BE2C (cell line): Measurements from ENCODE around the gene LTBP1.

Experiments
- DNase-seq: peaks from one replicate; pipeline ENCODE4 v3.0.0-alpha.2; 2020
- H3K27me3 ChIP-seq: fragments of 250-450 bp; sonication (Bioruptor Pico); 2 replicates; pipeline ENCODE4 v1.5.1; 2020; ENCODE audit warnings: mild to moderate bottlenecking
- H3K36me3 ChIP-seq: fragments of 250-450 bp; sonication (Bioruptor Pico); 2 replicates; pipeline ENCODE4 v1.5.1; 2020; ENCODE audit warnings: mild to moderate bottlenecking
- H3K4me1 ChIP-seq: fragments of 250-450 bp; sonication (Bioruptor Pico); 2 replicates; pipeline ENCODE4 v1.5.1; 2020
- H3K4me3 ChIP-seq: 2 replicates; pipeline ENCODE4 v1.5.1; 2011; ENCODE audit warnings: low read depth, low read length
- H3K9me3 ChIP-seq: fragments of 250-450 bp; sonication (Bioruptor Pico); 2 replicates; pipeline ENCODE4 v1.5.1; 2020
- TF ChIP-seq, protein P1 (sequence below): IDR thresholded peaks from 2 replicates; pipeline ENCODE4 v1.5.1; 2012; ENCODE audit warnings: mild to moderate bottlenecking, low read depth, low read length

The LTBP1 gene

GRCh38 chr2:33284287-33284686 lies 337.5 kb downstream of the LTBP1 start:
- no peaks in the 10 kb centered on the region for H3K27me3 ChIP-seq
- DNase-seq = no peak
- H3K4me3 ChIP-seq = no peak overlapping the region
- no peaks in the 10 kb centered on the region for H3K4me1 ChIP-seq
- TF ChIP-seq, protein P1, sequence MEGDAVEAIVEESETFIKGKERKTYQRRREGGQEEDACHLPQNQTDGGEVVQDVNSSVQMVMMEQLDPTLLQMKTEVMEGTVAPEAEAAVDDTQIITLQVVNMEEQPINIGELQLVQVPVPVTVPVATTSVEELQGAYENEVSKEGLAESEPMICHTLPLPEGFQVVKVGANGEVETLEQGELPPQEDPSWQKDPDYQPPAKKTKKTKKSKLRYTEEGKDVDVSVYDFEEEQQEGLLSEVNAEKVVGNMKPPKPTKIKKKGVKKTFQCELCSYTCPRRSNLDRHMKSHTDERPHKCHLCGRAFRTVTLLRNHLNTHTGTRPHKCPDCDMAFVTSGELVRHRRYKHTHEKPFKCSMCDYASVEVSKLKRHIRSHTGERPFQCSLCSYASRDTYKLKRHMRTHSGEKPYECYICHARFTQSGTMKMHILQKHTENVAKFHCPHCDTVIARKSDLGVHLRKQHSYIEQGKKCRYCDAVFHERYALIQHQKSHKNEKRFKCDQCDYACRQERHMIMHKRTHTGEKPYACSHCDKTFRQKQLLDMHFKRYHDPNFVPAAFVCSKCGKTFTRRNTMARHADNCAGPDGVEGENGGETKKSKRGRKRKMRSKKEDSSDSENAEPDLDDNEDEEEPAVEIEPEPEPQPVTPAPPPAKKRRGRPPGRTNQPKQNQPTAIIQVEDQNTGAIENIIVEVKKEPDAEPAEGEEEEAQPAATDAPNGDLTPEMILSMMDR = no peak
- no peaks in the 10 kb centered on the region for H3K9me3 ChIP-seq
- H3K36me3 ChIP-seq = no peaks in the 10 kb centered on the region

GRCh38 chr2:33287507-33288005 lies 340.8 kb downstream of the LTBP1 start:
- Histone ChIP-seq H3K27me3 (no peaks in the 10 kb centered on the region), H3K4me1 (no peaks in the 10 kb centered on the region), H3K36me3 (no peaks in the 10 kb centered on the region), H3K9me3 (no peaks in the 10 kb centered on the region), H3K4me3 (no peak overlapping the region)
- DNase-seq = no peak
- TF ChIP-seq, protein P1 = no peak

DNA sequence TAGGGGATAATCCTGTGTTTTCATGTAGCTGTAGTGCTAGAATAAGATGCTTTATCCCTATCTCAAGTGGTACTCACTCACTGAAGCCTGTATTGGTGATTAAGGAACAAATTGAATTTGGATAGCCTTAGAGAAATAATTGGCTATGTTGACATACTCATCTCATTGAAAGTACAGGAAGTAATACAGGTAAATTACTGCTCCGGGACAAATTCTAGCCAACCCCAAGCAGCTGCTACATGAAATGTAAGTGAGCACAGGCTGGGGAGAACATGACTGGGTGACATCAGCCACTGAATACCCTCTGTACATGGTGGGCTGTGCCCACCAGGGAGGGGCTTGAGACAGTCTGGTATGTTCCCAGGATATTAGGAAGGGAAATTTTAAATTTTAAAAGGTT lies 341.3 kb downstream of the LTBP1 start:
- Histone ChIP-seq H3K4me3 (no peak overlapping the region), H3K36me3 (no peaks in the 10 kb centered on the region), H3K9me3 (no peaks in the 10 kb centered on the region), H3K27me3 (no peaks in the 10 kb centered on the region), H3K4me1 (no peaks in the 10 kb centered on the region)
- TF ChIP-seq, protein P1 = no peak
- DNase-seq = no peak

GRCh38 chr2:33289961-33290360 lies 343.2 kb downstream of the LTBP1 start:
- Histone ChIP-seq H3K4me3 (no peak overlapping the region), H3K9me3 (no peaks in the 10 kb centered on the region), H3K36me3 (no peaks in the 10 kb centered on the region), H3K4me1 (no peaks in the 10 kb centered on the region), H3K27me3 (no peaks in the 10 kb centered on the region)
- TF ChIP-seq, protein P1 = no peak
- no peak for DNase-seq

- TF ChIP-seq, protein P1 = no peak
- Histone ChIP-seq H3K4me3 (no peak overlapping the region), H3K4me1 (no peaks in the 10 kb centered on the region), H3K27me3 (no peaks in the 10 kb centered on the region), H3K9me3 (no peaks in the 10 kb centered on the region), H3K36me3 (no peaks in the 10 kb centered on the region)
- DNase-seq = no peak
These were observed 344.7 kb downstream of the LTBP1 start for GRCh38 chr2:33291278-33292013.

DNA sequence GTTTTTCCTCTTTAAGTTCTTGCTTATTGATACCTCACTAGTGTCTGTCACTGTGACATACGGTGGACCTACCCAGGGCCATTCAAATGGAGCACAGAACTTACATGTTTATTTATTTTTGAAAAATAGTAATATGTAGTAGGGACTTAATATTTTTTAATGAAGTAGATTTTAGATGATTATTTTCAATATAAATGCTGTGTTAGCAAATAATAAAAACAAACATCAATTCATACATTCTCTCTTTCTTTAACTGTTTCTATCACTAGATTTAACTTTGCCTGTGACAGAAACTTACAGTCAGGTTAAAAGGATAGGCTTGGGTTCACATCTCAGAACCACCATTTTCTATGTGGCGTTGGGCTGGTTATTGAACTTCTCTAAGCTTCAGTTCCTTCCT lies 345.3 kb downstream of the LTBP1 start:
- Histone ChIP-seq H3K4me1 (no peaks in the 10 kb centered on the region), H3K4me3 (no peak overlapping the region), H3K27me3 (no peaks in the 10 kb centered on the region), H3K36me3 (no peaks in the 10 kb centered on the region), H3K9me3 (no peaks in the 10 kb centered on the region)
- DNase-seq = no peak
- TF ChIP-seq, protein P1 = no peak
